Activated T-cell treated with anti-CD3 and anti-CD28 coated beads, Interleukin-2, amount 50 U/mL, for 24 hours (primary cell): ENCODE results near the gene SH3PXD2B.

ENCODE experiments used
- DNase-seq: peaks from one replicate; pipeline ENCODE4 v3.0.0-alpha.2; 2020
- H3K27ac Mint-ChIP-seq: 2 replicates; pipeline ENCODE4 v1.8.0; 2020; ENCODE audit warnings: mild to moderate bottlenecking, mixed read lengths
- H3K27me3 Mint-ChIP-seq: 2 replicates; pipeline ENCODE4 v1.8.0; 2020; ENCODE audit warnings: mixed read lengths
- H3K36me3 Mint-ChIP-seq: 2 replicates; pipeline ENCODE4 v1.8.0; 2020; ENCODE audit warnings: low read depth, mixed read lengths
- H3K4me1 Mint-ChIP-seq: 2 replicates; pipeline ENCODE4 v1.8.0; 2020; ENCODE audit warnings: low read depth, mixed read lengths
- H3K4me3 Mint-ChIP-seq: 2 replicates; pipeline ENCODE4 v1.8.0; 2020; ENCODE audit warnings: mild to moderate bottlenecking, moderate library complexity, mixed read lengths
- H3K9me3 Mint-ChIP-seq: 2 replicates; pipeline ENCODE4 v1.8.0; 2020; ENCODE audit warnings: mixed read lengths

The SH3PXD2B gene

GRCh38 chr5:172440486-172440885, 13.8 kb downstream of the SH3PXD2B start:
- peaks cover 35% of the 10 kb centered on the region for H3K27me3 Mint-ChIP-seq
- no peaks in the 10 kb centered on the region for H3K36me3 Mint-ChIP-seq
- no peak overlapping the region for H3K4me3 Mint-ChIP-seq

GRCh38 chr5:172439785-172440477, 14.4 kb downstream of the SH3PXD2B start:
- Mint-ChIP-seq H3K36me3 (no peaks in the 10 kb centered on the region), H3K27ac (no peak overlapping the region), H3K4me3 (no peak overlapping the region), H3K9me3 (no peaks in the 10 kb centered on the region), H3K4me1 (peaks cover 17% of the 10 kb centered on the region), H3K27me3 (peaks cover 29% of the 10 kb centered on the region)
- no peak for DNase-seq

More at GRCh38 chr5:172440486-172440885, 13.8 kb downstream of the SH3PXD2B start:
- DNase-seq = no peak
- H3K27ac Mint-ChIP-seq = no peak overlapping the region
- no peaks in the 10 kb centered on the region for H3K9me3 Mint-ChIP-seq
- peaks cover 17% of the 10 kb centered on the region for H3K4me1 Mint-ChIP-seq

GRCh38 chr5:172438319-172438668, 16.0 kb downstream of the SH3PXD2B start:
- Mint-ChIP-seq H3K36me3 (no peaks in the 10 kb centered on the region), H3K4me3 (no peak overlapping the region), H3K9me3 (no peaks in the 10 kb centered on the region), H3K4me1 (peaks cover 7% of the 10 kb centered on the region), H3K27me3 (peaks cover 15% of the 10 kb centered on the region), H3K27ac (no peak overlapping the region)
- DNase-seq = no peak

GRCh38 chr5:172437445-172438318, 16.6 kb downstream of the SH3PXD2B start:
- H3K4me1 Mint-ChIP-seq = peaks cover 2% of the 10 kb centered on the region
- no peaks in the 10 kb centered on the region for H3K9me3 Mint-ChIP-seq
- no peak for DNase-seq
- no peak overlapping the region for H3K27ac Mint-ChIP-seq
- no peak overlapping the region for H3K4me3 Mint-ChIP-seq
- no peaks in the 10 kb centered on the region for H3K36me3 Mint-ChIP-seq
- H3K27me3 Mint-ChIP-seq = peaks cover 10% of the 10 kb centered on the region

- H3K27me3 Mint-ChIP-seq = peaks cover 7% of the 10 kb centered on the region
- H3K27ac Mint-ChIP-seq = no peak overlapping the region
- no peak for DNase-seq
- no peaks in the 10 kb centered on the region for H3K9me3 Mint-ChIP-seq
- H3K4me1 Mint-ChIP-seq = no peaks in the 10 kb centered on the region
- no peaks in the 10 kb centered on the region for H3K36me3 Mint-ChIP-seq
- no peak overlapping the region for H3K4me3 Mint-ChIP-seq
Observed at GRCh38 chr5:172436879-172437369, 17.4 kb downstream of the SH3PXD2B start.

- Mint-ChIP-seq H3K36me3 (no peaks in the 10 kb centered on the region), H3K27ac (no peak overlapping the region), H3K9me3 (no peaks in the 10 kb centered on the region), H3K4me1 (no peaks in the 10 kb centered on the region), H3K4me3 (no peak overlapping the region), H3K27me3 (peaks cover under 1% of the 10 kb centered on the region)
- DNase-seq = no peak
Observed at GRCh38 chr5:172436078-172436878, 18.0 kb downstream of the SH3PXD2B start.

- Mint-ChIP-seq H3K36me3 (no peaks in the 10 kb centered on the region), H3K4me3 (no peak overlapping the region), H3K27me3 (peaks cover 1% of the 10 kb centered on the region), H3K9me3 (no peaks in the 10 kb centered on the region), H3K27ac (no peak overlapping the region), H3K4me1 (no peaks in the 10 kb centered on the region)
- no peak for DNase-seq
Observed at GRCh38 chr5:172435362-172436077, 18.8 kb downstream of the SH3PXD2B start.

- no peak overlapping the region for H3K27ac Mint-ChIP-seq
Observed at GRCh38 chr5:172434251-172434650, 20.1 kb downstream of the SH3PXD2B start.

GRCh38 chr5:172433513-172433912, 20.8 kb downstream of the SH3PXD2B start:
- H3K27ac Mint-ChIP-seq = no peak overlapping the region
- no peaks in the 10 kb centered on the region for H3K4me1 Mint-ChIP-seq
- H3K4me3 Mint-ChIP-seq = no peak overlapping the region
- DNase-seq = no peak
- no peaks in the 10 kb centered on the region for H3K36me3 Mint-ChIP-seq
- no peaks in the 10 kb centered on the region for H3K9me3 Mint-ChIP-seq
- H3K27me3 Mint-ChIP-seq = peaks cover 8% of the 10 kb centered on the region

More at GRCh38 chr5:172434251-172434650, 20.1 kb downstream of the SH3PXD2B start:
- Mint-ChIP-seq H3K4me1 (no peaks in the 10 kb centered on the region), H3K36me3 (no peaks in the 10 kb centered on the region), H3K9me3 (no peaks in the 10 kb centered on the region), H3K27me3 (peaks cover 8% of the 10 kb centered on the region), H3K4me3 (no peak overlapping the region)
- DNase-seq = no peak

- no peak overlapping the region for H3K27ac Mint-ChIP-seq
- no peaks in the 10 kb centered on the region for H3K4me1 Mint-ChIP-seq
- H3K27me3 Mint-ChIP-seq = peaks cover 10% of the 10 kb centered on the region
- H3K4me3 Mint-ChIP-seq = no peak overlapping the region
- no peaks in the 10 kb centered on the region for H3K36me3 Mint-ChIP-seq
- H3K9me3 Mint-ChIP-seq = no peaks in the 10 kb centered on the region
- no peak for DNase-seq
Observed at GRCh38 chr5:172433071-172433470, 21.3 kb downstream of the SH3PXD2B start.

GRCh38 chr5:172430354-172430753, 24.0 kb downstream of the SH3PXD2B start:
- Mint-ChIP-seq H3K4me3 (no peak overlapping the region), H3K4me1 (no peaks in the 10 kb centered on the region), H3K27ac (no peak overlapping the region), H3K9me3 (no peaks in the 10 kb centered on the region), H3K27me3 (peaks cover 23% of the 10 kb centered on the region), H3K36me3 (no peaks in the 10 kb centered on the region)
- no peak for DNase-seq

- no peaks in the 10 kb centered on the region for H3K36me3 Mint-ChIP-seq
- H3K27me3 Mint-ChIP-seq = peaks cover 29% of the 10 kb centered on the region
- no peaks in the 10 kb centered on the region for H3K9me3 Mint-ChIP-seq
- no peak overlapping the region for H3K4me3 Mint-ChIP-seq
- DNase-seq = no peak
- no peak overlapping the region for H3K27ac Mint-ChIP-seq
- no peaks in the 10 kb centered on the region for H3K4me1 Mint-ChIP-seq
Observed at GRCh38 chr5:172429201-172429940, 25.0 kb downstream of the SH3PXD2B start.
